ENCODE measurements around the gene MISP3.
A peak's percentile ranks its signal among the peaks of the same experiment; 100 is the strongest.

Gene MISP3

GRCh38 chr19:14063105-14063504, 9.5 kb upstream of the MISP3 start:
- Histone ChIP-seq H3K27ac (ENCODE audit: low read depth, low read length) (no peak overlapping the region), H3K23ac (ENCODE audit: low read length) (no peak overlapping the region), H4K5ac (ENCODE audit: low read length) (no peak overlapping the region), H3K36me3 (ENCODE audit: control insufficient read depth, insufficient read depth, low read length) (no peaks in the 10 kb centered on the region), H3K4ac (ENCODE audit: low read depth, low read length) (no peak overlapping the region), H2BK120ac (ENCODE audit: low read depth, low read length) (no peak overlapping the region), H3K27me3 (ENCODE audit: insufficient read depth, low read length, poor library complexity) (peaks cover 2% of the 10 kb centered on the region), H4K8ac (ENCODE audit: low read depth, low read length) (no peak overlapping the region), H3K18ac (ENCODE audit: low read length) (no peak overlapping the region), H3K4me1 (ENCODE audit: control insufficient read depth, low read depth, low read length) (peaks cover under 1% of the 10 kb centered on the region), H3K4me3 (ENCODE audit: low read length) (no peak overlapping the region), H2BK15ac (replicated peaks; ENCODE audit: low read depth) (no peak overlapping the region), H3K9ac (ENCODE audit: low read length) (no peak overlapping the region), H3K79me1 (ENCODE audit: low read length) (no peaks in the 10 kb centered on the region), H2AK5ac (ENCODE audit: low read length) (no peak overlapping the region), H3K79me2 (ENCODE audit: control insufficient read depth, insufficient read depth, low read length) (no peaks in the 10 kb centered on the region), H3K4me2 (ENCODE audit: low read length) (no peak overlapping the region), H2BK5ac (ENCODE audit: low read length) (no peak overlapping the region), H3K56ac (ENCODE audit: low read length) (no peak overlapping the region)
- DNase-seq: no peak
- no CpG with 5 or more reads among the region's 7 CpGs for WGBS (ENCODE audit: extremely low coverage, insufficient coverage, low lambda C conversion rate)

- no peak overlapping the region for H3K4ac ChIP-seq (ENCODE audit: low read depth, low read length)
- no CpG with 5 or more reads among the region's 2 CpGs for WGBS (ENCODE audit: extremely low coverage, insufficient coverage, low lambda C conversion rate)
- H3K23ac ChIP-seq (ENCODE audit: low read length): no peak overlapping the region
Observed at GRCh38 chr19:14066134-14066533, 6.5 kb upstream of the MISP3 start.

GRCh38 chr19:14070268-14071050, 2.1 kb upstream of the MISP3 start:
- Histone ChIP-seq H3K4me1 (ENCODE audit: control insufficient read depth, low read depth, low read length) (peaks cover 1% of the 10 kb centered on the region), H3K9ac (ENCODE audit: low read length) (no peak overlapping the region), H3K79me2 (ENCODE audit: control insufficient read depth, insufficient read depth, low read length) (no peaks in the 10 kb centered on the region), H3K4ac (ENCODE audit: low read depth, low read length) (no peak overlapping the region), H2BK15ac (replicated peaks; ENCODE audit: low read depth) (no peak overlapping the region), H3K4me2 (ENCODE audit: low read length) (no peak overlapping the region), H3K18ac (ENCODE audit: low read length) (no peak overlapping the region), H3K27ac (ENCODE audit: low read depth, low read length) (no peak overlapping the region), H3K27me3 (ENCODE audit: insufficient read depth, low read length, poor library complexity) (peaks cover 6% of the 10 kb centered on the region), H3K36me3 (ENCODE audit: control insufficient read depth, insufficient read depth, low read length) (no peaks in the 10 kb centered on the region), H4K8ac (ENCODE audit: low read depth, low read length) (no peak overlapping the region), H3K79me1 (ENCODE audit: low read length) (no peaks in the 10 kb centered on the region), H2BK5ac (ENCODE audit: low read length) (no peak overlapping the region), H3K56ac (ENCODE audit: low read length) (peak overlapping the region; percentile 15), H2AK5ac (ENCODE audit: low read length) (no peak overlapping the region), H3K23ac (ENCODE audit: low read length) (no peak overlapping the region), H2BK120ac (ENCODE audit: low read depth, low read length) (no peak overlapping the region), H4K5ac (ENCODE audit: low read length) (no peak overlapping the region), H3K4me3 (ENCODE audit: low read length) (no peak overlapping the region)
- no peak for DNase-seq
- WGBS (ENCODE audit: extremely low coverage, insufficient coverage, low lambda C conversion rate): no CpG with 5 or more reads among the region's 43 CpGs

More at GRCh38 chr19:14066134-14066533, 6.5 kb upstream of the MISP3 start:
- H2BK5ac ChIP-seq (ENCODE audit: low read length): no peak overlapping the region
- H3K79me1 ChIP-seq (ENCODE audit: low read length): no peaks in the 10 kb centered on the region
- no peaks in the 10 kb centered on the region for H3K36me3 ChIP-seq (ENCODE audit: control insufficient read depth, insufficient read depth, low read length)
- no peak overlapping the region for H3K18ac ChIP-seq (ENCODE audit: low read length)
- H3K9ac ChIP-seq (ENCODE audit: low read length): no peak overlapping the region
- no peak overlapping the region for H2AK5ac ChIP-seq (ENCODE audit: low read length)
- no peak overlapping the region for H2BK120ac ChIP-seq (ENCODE audit: low read depth, low read length)
- no peak overlapping the region for H3K4me3 ChIP-seq (ENCODE audit: low read length)
- no peak overlapping the region for H4K5ac ChIP-seq (ENCODE audit: low read length)
- H3K4me1 ChIP-seq (ENCODE audit: control insufficient read depth, low read depth, low read length): no peaks in the 10 kb centered on the region
- H3K56ac ChIP-seq (ENCODE audit: low read length): no peak overlapping the region
- no peak overlapping the region for H3K4me2 ChIP-seq (ENCODE audit: low read length)
- no peak overlapping the region for H2BK15ac ChIP-seq (replicated peaks; ENCODE audit: low read depth)
- H4K8ac ChIP-seq (ENCODE audit: low read depth, low read length): no peak overlapping the region
- no peak overlapping the region for H3K27ac ChIP-seq (ENCODE audit: low read depth, low read length)
- H3K79me2 ChIP-seq (ENCODE audit: control insufficient read depth, insufficient read depth, low read length): no peaks in the 10 kb centered on the region
- H3K27me3 ChIP-seq (ENCODE audit: insufficient read depth, low read length, poor library complexity): no peaks in the 10 kb centered on the region
- DNase-seq: no peak

- peak overlapping the region; percentile 52 for H3K18ac ChIP-seq (ENCODE audit: low read length)
- no peak overlapping the region for H2BK15ac ChIP-seq (replicated peaks; ENCODE audit: low read depth)
- WGBS (ENCODE audit: extremely low coverage, insufficient coverage, low lambda C conversion rate): no CpG with 5 or more reads among the region's 106 CpGs
- no peak overlapping the region for H2AK5ac ChIP-seq (ENCODE audit: low read length)
- peak; percentile 72 for DNase-seq
- H3K27me3 ChIP-seq (ENCODE audit: insufficient read depth, low read length, poor library complexity): peaks cover 6% of the 10 kb centered on the region
- no peak overlapping the region for H2BK5ac ChIP-seq (ENCODE audit: low read length)
- no peak overlapping the region for H4K5ac ChIP-seq (ENCODE audit: low read length)
- peak overlapping the region; percentile 81 for H3K56ac ChIP-seq (ENCODE audit: low read length)
- peak overlapping the region; percentile 16 for H3K4me3 ChIP-seq (ENCODE audit: low read length)
- H3K23ac ChIP-seq (ENCODE audit: low read length): no peak overlapping the region
- H2BK120ac ChIP-seq (ENCODE audit: low read depth, low read length): no peak overlapping the region
- no peak overlapping the region for H3K4ac ChIP-seq (ENCODE audit: low read depth, low read length)
- H3K27ac ChIP-seq (ENCODE audit: low read depth, low read length): no peak overlapping the region
- H3K9ac ChIP-seq (ENCODE audit: low read length): peak overlapping the region; percentile 57
- no peaks in the 10 kb centered on the region for H3K36me3 ChIP-seq (ENCODE audit: control insufficient read depth, insufficient read depth, low read length)
- peaks cover 1% of the 10 kb centered on the region for H3K4me1 ChIP-seq (ENCODE audit: control insufficient read depth, low read depth, low read length)
- no peaks in the 10 kb centered on the region for H3K79me2 ChIP-seq (ENCODE audit: control insufficient read depth, insufficient read depth, low read length)
- no peaks in the 10 kb centered on the region for H3K79me1 ChIP-seq (ENCODE audit: low read length)
- no peak overlapping the region for H4K8ac ChIP-seq (ENCODE audit: low read depth, low read length)
- peak overlapping the region; percentile 68 for H3K4me2 ChIP-seq (ENCODE audit: low read length)
Observed at GRCh38 chr19:14073261-14073924, 807 bp downstream of the MISP3 start.

GRCh38 chr19:14073925-14074838, 1.6 kb downstream of the MISP3 start:
- DNase-seq: no peak
- Histone ChIP-seq H2BK120ac (ENCODE audit: low read depth, low read length) (no peak overlapping the region), H3K79me2 (ENCODE audit: control insufficient read depth, insufficient read depth, low read length) (no peaks in the 10 kb centered on the region), H3K4ac (ENCODE audit: low read depth, low read length) (no peak overlapping the region), H2BK15ac (replicated peaks; ENCODE audit: low read depth) (no peak overlapping the region), H2AK5ac (ENCODE audit: low read length) (no peak overlapping the region), H2BK5ac (ENCODE audit: low read length) (no peak overlapping the region), H4K8ac (ENCODE audit: low read depth, low read length) (no peak overlapping the region), H3K27ac (ENCODE audit: low read depth, low read length) (no peak overlapping the region), H4K5ac (ENCODE audit: low read length) (no peak overlapping the region), H3K4me1 (ENCODE audit: control insufficient read depth, low read depth, low read length) (peaks cover 1% of the 10 kb centered on the region), H3K9ac (ENCODE audit: low read length) (peak overlapping the region; percentile 57), H3K36me3 (ENCODE audit: control insufficient read depth, insufficient read depth, low read length) (no peaks in the 10 kb centered on the region), H3K18ac (ENCODE audit: low read length) (no peak overlapping the region), H3K56ac (ENCODE audit: low read length) (peak overlapping the region; percentile 81), H3K4me3 (ENCODE audit: low read length) (no peak overlapping the region), H3K27me3 (ENCODE audit: insufficient read depth, low read length, poor library complexity) (peaks cover 6% of the 10 kb centered on the region), H3K4me2 (ENCODE audit: low read length) (peak overlapping the region; percentile 45), H3K79me1 (ENCODE audit: low read length) (no peaks in the 10 kb centered on the region), H3K23ac (ENCODE audit: low read length) (no peak overlapping the region)
- no CpG with 5 or more reads among the region's 44 CpGs for WGBS (ENCODE audit: extremely low coverage, insufficient coverage, low lambda C conversion rate)
